Measurements from ENCODE around the gene PGD. TPM values are rescaled to one million over a fixed set of nuclear protein-coding genes. Genes with fewer than 3 reads are reported as not detected.

PGD gene
- polyA plus RNA-seq (ENCODE audit: insufficient read length in 4 of 4): 100 to 1,000 TPM; 156 to 195 (median 185) TPM

GRCh38 chr1:10398734-10399443, at the start of gene PGD:
Gene PGD, plus strand, starts transcription at chr1:10399064. Its CDS starts 54 bp downstream, at chr1:10399118.
- peak; percentile 90 to 94 (median 92) for DNase-seq (ENCODE audit: low read depth in 4 of 4, low spot score in 3 of 4)

GRCh38 chr1:10353282-10353681, 45.6 kb upstream of the PGD start:
- no peak for DNase-seq (ENCODE audit: low read depth in 4 of 4, low spot score in 3 of 4)

- no peak for DNase-seq (ENCODE audit: low read depth in 4 of 4, low spot score in 3 of 4)
Observed at GRCh38 chr1:10353693-10354092, 45.2 kb upstream of the PGD start.

GRCh38 chr1:10360045-10360444, 38.8 kb upstream of the PGD start:
- DNase-seq (ENCODE audit: low read depth in 4 of 4, low spot score in 3 of 4): no peak

- no peak for DNase-seq (ENCODE audit: low read depth in 4 of 4, low spot score in 3 of 4)
Observed at GRCh38 chr1:10361515-10361914, 37.3 kb upstream of the PGD start.

- no peak for DNase-seq (ENCODE audit: low read depth in 4 of 4, low spot score in 3 of 4)
Observed at GRCh38 chr1:10368194-10368593, 30.7 kb upstream of the PGD start.

GRCh38 chr1:10374442-10374860, 24.4 kb upstream of the PGD start:
- DNase-seq (ENCODE audit: low read depth in 4 of 4, low spot score in 3 of 4): no peak

- peak in 1 of 4 donors; percentile 36 for DNase-seq (ENCODE audit: low read depth in 4 of 4, low spot score in 3 of 4)
Observed at GRCh38 chr1:10377365-10378029, 21.4 kb upstream of the PGD start.

GRCh38 chr1:10378081-10378841, 20.6 kb upstream of the PGD start:
- DNase-seq (ENCODE audit: low read depth in 4 of 4, low spot score in 3 of 4): no peak

- no peak for DNase-seq (ENCODE audit: low read depth in 4 of 4, low spot score in 3 of 4)
Observed at GRCh38 chr1:10379101-10379620, 19.7 kb upstream of the PGD start.

GRCh38 chr1:10379676-10380075, 19.2 kb upstream of the PGD start:
- DNase-seq (ENCODE audit: low read depth in 4 of 4, low spot score in 3 of 4): no peak

GRCh38 chr1:10380594-10381275, 18.1 kb upstream of the PGD start:
- DNase-seq (ENCODE audit: low read depth in 4 of 4, low spot score in 3 of 4): no peak

GRCh38 chr1:10383630-10384029, 15.2 kb upstream of the PGD start:
- no peak for DNase-seq (ENCODE audit: low read depth in 4 of 4, low spot score in 3 of 4)

GRCh38 chr1:10384219-10384618, 14.6 kb upstream of the PGD start:
- DNase-seq (ENCODE audit: low read depth in 4 of 4, low spot score in 3 of 4): no peak

GRCh38 chr1:10386761-10387676, 11.8 kb upstream of the PGD start:
- DNase-seq (ENCODE audit: low read depth in 4 of 4, low spot score in 3 of 4): no peak

- DNase-seq (ENCODE audit: low read depth in 4 of 4, low spot score in 3 of 4): peak in 1 of 4 donors; percentile 29
Observed at GRCh38 chr1:10387677-10388386, 11.0 kb upstream of the PGD start.

- no peak for DNase-seq (ENCODE audit: low read depth in 4 of 4, low spot score in 3 of 4)
Observed at GRCh38 chr1:10388387-10388715, 10.5 kb upstream of the PGD start.

GRCh38 chr1:10389271-10389973, 9.4 kb upstream of the PGD start:
- no peak for DNase-seq (ENCODE audit: low read depth in 4 of 4, low spot score in 3 of 4)
